GM10847 (cell line): ENCODE results near the gene CPEB3.

Experiments
- POLR2A ChIP-seq: IDR thresholded peaks from 2 replicates; pipeline ENCODE4 v1.6.1; 2011; ENCODE audit not compliant: insufficient read length; ENCODE audit errors: extremely low read depth

CPEB3 gene

DNA sequence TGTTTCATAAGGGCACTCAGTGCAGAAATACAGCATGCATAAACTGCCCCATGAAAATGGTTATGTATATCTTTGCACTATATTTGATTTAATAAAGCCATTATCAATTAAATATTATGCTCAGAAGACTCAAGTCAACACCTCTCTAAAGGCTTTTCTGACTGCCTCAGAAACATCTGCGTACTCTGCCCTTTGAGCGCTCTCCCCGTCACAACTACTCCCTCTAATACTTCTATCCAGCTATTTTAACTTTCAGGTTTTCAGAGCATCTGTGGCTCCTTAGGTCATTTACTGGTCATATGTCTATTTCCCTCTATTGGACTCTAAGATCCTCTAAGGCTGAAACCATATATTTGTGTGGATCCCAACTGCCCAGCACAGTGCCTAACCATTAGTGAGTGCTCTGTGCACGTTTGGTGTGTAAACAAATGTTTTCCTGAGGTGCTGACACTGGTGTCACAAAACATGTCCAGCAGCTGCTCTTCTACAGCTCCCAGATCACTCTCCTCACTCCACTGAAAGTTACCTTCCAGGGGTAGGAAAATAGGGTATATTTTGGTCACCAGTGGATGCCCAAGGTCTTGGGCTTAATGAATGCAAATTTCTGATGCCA is 188.2 kb downstream of the CPEB3 start:
- no peak for TF ChIP-seq POLR2A

DNA sequence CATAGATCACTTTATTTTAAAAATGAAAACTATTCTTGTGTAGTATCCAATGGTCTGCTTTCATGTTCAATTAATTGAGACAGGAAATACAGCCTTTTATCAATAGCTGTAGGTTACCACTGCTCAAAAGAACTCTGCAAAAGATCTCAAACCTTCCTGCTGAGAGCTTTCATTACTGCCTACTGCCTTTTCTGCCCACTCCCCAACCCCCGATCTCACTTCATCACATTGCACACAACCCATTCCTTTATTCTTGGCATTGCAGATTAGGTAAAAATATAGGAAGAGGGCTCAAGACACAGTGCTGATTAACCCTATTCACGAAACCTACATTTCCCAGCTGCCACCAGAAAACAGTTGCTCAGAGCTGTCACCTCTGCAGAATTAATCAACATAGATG is 195.9 kb downstream of the CPEB3 start:
- no peak for TF ChIP-seq POLR2A

DNA sequence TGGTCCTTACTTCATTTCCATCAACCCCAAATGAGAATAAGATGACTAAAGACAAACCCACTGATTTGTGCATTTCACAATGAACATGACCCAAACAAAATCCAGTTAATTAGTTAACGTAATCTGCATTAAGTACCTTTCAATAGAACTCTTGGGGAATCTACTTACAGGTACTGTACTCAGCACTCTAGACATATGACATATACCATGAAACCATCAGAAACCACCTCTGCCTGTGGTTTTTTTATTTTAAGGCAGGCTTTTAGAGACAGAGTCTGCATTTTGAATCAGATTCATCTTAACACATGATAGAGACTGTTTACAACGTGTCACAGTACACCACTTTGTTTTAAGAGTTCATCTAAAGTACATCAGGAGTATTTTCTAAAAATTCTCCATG is 198.9 kb downstream of the CPEB3 start:
- no peak for TF ChIP-seq POLR2A

DNA sequence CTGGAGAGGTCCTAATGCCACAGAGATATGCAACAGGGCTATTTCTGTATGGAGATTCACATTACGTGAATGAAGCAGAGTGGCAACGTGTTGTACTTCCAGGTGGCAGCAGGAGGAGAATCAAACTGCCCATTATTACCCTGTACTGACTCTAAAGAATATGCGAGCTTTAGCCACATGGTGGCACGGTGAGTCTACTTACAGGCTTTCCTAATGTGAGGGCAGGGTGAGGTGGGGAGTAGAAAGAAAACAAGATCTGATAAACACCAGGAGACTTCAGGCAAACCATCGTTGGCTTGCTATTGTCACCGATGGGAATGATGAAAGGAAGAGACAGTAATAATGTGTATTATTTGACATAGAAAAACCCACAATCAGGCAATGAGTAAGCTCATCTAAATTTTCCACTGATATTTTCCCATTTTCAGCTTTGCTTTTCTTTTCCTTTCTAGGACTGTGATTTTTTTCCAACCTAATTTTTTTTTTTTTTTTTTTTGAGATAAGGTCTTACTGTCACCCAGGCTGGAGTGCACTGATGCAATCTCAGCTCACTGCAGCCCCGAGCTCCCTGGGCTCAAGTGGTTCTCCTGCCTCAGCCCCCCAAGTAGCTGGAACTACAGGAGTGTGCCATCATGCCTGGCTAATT is 203.0 kb downstream of the CPEB3 start:
- no peak for TF ChIP-seq POLR2A

DNA sequence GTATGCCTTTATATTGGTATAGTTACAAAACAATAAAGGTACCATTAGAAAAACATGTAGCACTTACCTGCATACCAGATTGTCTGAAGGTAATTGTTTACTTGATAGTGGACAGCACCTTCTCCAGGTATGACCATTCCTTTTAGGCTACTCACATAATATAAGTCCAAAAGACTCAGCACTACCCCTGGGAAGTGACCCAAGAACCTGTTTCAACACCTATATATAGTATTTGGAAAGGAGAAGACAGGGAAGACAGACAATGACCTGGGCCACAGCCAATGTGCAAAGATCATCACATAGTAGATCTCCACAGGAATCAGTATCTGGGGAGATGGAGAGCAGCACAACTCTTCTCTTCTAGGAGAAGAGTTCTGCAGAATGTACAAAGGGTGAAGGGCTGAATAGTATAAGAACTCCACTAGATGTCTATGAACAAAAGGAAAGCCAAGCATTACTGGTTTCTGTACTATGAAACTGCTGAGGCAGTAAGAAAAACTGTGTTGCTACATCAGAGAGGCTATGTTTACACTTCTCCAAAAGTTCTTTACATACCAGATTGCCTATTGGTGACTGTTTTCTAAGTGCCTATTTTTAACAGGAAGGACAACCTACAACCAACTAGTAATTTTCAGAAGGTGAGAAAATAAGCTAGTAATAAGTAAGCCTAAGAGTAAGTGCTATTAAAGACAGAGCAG is 208.1 kb downstream of the CPEB3 start:
- TF ChIP-seq POLR2A, result no peak

DNA sequence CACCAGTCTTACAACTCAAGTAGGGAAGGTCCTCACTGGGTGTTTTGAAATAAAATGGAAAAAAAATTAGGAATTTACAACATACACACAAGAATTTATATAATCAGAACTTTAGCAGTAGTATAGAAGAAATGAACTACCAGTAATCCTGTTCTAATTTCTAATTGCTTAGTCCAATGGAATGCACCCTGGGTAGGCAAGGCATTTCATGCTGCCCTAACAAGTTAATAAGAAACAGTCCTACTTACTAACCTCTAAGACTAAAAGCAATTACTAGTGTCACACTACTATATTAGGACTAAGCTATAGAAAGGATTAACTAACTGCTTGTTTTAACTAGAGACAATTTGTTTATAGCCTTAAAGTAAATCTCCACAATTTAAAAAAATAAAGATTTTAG is 209.2 kb downstream of the CPEB3 start:
- TF ChIP-seq POLR2A, result no peak

DNA sequence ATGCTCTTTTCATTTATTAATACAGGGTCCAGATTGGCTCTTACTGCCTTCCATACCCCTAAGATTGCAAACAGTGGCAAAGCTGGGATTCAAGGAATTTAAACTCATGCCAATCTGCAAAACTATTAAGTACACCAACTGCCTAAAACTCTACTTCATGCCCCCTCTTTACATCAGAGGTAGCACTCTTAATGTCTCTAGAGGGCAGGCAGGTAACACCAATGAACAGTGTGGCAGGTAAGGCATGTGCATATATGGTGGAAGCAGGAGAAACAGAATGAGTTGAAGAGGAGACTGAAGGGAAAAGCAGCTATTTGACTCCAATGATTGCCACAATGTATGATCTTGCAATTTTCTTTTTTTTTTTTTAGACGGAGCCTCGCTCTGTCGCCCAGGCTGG is 210.6 kb downstream of the CPEB3 start:
- no peak for TF ChIP-seq POLR2A

DNA sequence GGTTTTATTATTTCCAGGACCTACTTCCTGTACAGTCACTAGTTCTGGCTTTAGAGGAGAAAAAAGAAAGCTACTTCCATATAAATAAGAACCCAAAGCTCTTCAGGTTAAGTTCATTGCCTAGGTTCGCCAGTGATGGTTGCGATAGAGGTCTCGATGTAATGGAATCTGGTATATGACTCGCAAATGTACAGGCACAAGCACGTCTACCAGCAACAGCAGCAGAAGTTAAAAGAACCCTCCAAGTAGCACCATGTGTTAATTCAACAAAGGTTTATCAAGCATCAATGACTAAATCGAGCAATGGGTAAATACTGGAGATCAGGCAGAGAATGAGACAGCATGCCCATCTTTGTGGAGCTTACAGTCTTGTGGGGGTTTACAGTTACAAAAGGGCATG is 211.9 kb downstream of the CPEB3 start:
- no peak for TF ChIP-seq POLR2A

DNA sequence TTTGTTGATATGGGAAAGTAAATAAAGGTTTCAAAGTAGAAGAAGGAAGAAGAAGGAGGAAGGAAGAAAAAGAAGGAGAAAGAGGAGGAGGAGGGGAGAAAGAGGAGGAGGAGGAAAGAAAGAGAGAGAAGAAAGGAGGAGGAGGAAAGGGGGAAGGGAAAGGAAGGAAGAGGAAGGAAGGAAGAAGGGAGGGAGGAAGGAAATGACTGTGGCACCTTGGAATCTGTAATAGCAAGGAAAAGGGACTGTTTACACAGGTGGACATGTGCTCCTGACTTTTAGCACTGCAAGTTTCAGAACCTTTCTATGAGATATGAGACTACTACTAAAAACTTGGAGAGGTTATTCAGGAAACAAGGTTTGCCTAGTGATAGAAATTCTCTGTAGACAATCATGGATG is 214.2 kb downstream of the CPEB3 start:
- TF ChIP-seq POLR2A, result no peak

DNA sequence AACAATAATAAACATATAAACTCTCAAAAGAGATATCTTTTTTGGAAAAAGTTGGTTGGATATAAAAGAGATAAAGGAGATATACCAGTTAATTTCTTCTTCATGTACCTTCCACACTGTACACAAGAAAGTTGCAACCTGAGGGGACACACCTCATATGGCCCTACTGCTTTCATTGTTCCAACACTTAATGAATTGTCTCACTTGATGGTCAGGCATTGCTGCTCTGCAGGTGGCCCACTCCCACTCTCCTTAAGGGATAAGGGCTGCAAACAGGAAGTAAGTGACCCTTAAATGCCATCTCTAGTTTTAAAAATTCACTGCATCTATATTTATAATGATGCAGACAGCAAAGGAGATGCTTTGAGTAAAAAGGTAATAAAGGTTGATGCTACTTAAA is 215.0 kb downstream of the CPEB3 start:
- no peak for TF ChIP-seq POLR2A

DNA sequence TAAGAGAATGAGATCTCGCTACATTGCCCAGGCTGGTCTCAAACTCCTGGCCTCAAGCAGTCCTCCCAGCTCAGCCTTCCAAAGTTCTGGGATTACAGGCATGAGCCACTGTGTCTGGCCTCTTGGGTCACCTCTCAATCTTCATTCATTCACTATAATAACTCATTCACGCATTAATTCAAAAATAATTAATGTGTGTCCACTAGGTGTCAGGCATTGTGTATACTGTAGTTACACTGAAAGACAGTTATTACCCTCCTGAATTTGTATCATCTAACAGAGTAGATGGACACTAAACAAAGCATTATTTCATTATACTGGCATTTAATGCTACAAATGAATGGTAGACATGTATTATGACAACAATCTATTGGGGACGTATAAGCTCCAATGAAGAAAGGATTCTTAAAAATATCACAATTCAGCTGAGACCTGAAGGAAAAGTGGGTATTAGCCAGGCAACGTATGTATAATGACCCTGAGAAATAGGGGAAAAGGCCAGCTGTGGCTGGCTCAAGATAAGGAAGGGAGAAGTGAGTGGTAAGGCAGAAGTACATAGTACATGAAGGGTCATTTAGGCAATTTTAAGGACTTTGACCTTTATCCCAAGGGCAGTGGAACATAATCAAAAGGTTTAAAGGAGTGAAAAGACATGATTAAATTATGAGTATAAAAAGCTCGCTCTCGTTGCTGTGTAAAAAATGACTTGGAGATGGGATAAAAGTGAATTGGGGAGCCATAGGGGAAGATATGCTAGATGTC is 216.6 kb downstream of the CPEB3 start:
- no peak for TF ChIP-seq POLR2A

DNA sequence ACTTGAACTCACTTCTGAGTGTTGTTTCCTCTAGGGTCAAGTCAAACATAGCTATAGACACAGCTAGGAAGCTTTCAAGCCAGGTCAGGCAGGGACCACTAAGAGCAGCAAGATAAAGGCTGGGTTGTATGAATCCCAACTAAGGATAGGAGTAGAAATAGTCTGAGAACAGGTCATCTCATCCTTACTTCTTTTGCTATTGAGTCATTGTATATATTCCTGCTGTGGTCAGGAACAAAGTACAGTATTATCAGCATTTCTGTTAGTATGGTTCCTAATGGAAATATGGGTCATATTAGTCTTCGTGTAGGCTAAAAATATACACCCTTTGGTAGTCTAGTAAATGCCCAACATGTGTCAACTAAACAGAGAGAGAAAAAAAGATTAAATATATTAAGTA is 222.0 kb downstream of the CPEB3 start:
- TF ChIP-seq POLR2A, result no peak

DNA sequence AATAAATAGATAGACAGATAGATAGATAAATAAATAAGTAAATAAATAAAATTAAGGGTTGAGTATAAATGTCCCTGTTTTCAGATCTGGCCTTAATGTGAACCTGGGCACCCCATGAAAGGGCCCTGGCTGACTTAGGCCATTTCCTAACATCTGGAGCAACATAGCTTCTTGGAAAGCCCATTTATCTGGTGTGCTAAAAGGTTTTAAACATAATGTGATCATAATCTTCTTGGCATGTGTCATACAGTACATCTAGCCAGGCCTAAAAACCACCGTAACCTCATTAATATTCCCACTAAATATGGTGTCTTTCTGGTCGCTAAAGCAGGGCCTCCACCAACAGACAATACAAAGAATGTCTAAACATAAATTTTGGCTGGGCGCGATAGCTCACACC is 224.5 kb downstream of the CPEB3 start:
- no peak for TF ChIP-seq POLR2A

DNA sequence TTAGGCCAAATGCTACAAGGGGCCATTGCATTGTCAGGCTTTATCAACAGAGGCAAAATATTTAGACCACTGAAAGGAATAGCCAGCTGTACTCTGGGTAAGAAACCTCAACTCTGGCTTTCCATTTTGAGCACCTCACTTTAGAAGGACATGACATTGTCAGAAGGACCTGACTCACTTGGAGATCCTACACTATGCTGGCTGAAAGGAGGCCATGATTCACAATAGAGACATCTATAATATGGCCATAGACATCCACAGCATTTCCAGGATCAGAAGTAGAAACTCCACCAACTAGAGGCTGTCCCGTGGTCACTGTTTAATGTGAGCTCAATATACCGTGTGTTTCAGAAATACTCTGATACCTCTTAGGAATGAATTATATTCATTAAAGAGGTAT is 226.4 kb downstream of the CPEB3 start:
- TF ChIP-seq POLR2A, result no peak

DNA sequence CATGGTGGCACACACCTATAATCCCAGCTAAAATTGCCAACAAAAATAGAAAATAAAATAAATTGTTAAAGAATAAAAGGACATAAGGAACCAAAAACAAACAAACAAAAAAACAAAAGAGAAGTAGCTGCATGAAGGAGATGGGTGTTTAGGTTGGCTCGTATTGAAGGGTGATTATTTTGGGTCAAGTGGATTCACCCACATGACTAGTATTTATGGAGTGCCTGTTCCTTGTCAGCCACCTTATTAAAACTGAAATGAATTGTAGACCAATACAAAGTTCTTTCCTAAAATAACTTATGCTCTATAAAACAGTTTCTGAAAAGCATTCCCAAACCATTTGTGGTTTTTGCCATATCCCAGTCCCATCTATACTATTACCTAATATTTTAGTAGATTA is 228.6 kb downstream of the CPEB3 start:
- no peak for TF ChIP-seq POLR2A

DNA sequence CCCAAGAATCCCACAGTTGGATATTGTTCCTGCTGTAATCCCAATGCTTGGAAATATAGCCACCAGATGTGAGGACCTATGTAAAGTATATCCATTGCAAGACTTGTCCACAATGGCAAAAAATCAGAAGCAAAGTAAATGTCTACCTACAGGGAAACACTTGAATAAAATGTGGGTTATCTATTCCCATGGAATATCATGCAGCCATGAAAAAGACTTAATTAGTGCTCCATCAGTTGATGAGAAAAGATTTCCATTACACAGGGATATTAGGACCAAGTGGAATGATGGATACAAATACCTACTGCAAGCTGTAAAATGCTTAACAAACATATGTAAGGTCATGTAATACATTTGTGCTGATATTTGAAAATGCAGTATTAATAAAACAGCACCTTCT is 236.1 kb downstream of the CPEB3 start:
- no peak for TF ChIP-seq POLR2A
